NK-92 (cell line): ENCODE measurements around the gene SLC11A1.

ENCODE experiments used
- DNase-seq: peaks from one replicate; lab custom pipeline; 2025; ENCODE audit not compliant: unreplicated experiment; lab: John Stamatoyannopoulos, UW

SLC11A1 gene

GRCh38 chr2:218366621-218367414 lies 15.3 kb upstream of the SLC11A1 start:
- DNase-seq, result no peak

GRCh38 chr2:218367415-218368149 lies 14.5 kb upstream of the SLC11A1 start:
- DNase-seq, result no peak

DNA sequence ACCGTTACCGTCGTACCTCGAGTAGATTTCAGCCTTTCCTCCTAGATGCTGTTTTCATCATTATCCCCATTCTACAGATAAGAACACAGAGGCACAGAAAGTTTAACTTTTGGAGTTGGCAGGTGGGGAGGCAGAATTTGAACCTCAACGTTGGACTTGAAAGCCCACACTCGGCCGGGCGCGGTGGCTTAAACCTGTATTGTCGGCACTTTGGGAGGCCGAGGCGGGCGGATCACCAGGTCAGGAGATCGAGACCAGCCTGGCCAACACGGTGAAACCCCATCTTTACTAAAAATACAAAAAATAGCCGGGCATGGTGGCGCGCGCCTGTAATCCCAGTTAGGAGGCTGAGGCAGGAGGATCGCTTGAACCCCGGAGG lies 13.9 kb upstream of the SLC11A1 start:
- DNase-seq, result no peak

- no peak for DNase-seq
Observed at GRCh38 chr2:218368621-218369153, 13.4 kb upstream of the SLC11A1 start.

- no peak for DNase-seq
Observed at GRCh38 chr2:218369330-218369729, 12.7 kb upstream of the SLC11A1 start.

GRCh38 chr2:218370410-218371063 lies 11.5 kb upstream of the SLC11A1 start:
- no peak for DNase-seq

DNA sequence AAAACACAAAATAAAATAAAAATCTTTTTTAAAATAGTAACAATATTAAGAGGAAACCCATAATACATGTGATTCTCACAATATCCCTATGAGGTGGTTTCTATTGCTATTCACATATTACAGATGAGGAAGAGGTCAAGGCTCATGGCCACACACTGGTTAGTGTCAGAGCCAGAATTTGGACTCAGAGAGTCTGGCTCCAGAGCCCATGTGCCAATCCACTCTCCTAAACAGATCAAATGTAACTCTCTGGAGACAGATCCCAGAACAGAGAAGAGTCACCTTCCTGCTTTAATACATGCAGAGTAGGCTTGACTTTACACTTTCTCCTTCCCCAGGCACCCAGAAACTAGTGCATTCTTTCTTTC lies 10.1 kb upstream of the SLC11A1 start:
- no peak for DNase-seq

DNA sequence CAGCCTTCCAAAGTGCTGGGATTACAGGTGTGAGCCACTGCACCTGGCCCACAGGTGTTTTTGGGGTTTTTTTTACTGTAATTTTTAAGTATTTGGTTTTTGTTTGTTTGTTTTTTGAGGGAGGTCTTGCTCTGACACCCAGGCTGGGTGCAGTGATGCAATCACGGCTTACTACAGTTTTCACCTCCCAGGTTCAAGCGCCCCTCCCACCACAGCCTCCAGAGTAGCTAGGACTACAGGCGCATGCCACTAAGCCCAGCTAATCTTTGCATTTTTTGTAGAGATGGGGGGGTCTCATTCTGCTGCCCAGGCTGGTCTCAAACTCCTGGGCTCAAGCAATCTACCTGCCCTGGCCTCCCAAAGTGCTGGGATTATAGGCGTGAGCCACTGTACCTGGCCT lies 7.3 kb upstream of the SLC11A1 start:
- DNase-seq, result no peak

GRCh38 chr2:218375212-218375611 lies 6.9 kb upstream of the SLC11A1 start:
- DNase-seq, result no peak

DNA sequence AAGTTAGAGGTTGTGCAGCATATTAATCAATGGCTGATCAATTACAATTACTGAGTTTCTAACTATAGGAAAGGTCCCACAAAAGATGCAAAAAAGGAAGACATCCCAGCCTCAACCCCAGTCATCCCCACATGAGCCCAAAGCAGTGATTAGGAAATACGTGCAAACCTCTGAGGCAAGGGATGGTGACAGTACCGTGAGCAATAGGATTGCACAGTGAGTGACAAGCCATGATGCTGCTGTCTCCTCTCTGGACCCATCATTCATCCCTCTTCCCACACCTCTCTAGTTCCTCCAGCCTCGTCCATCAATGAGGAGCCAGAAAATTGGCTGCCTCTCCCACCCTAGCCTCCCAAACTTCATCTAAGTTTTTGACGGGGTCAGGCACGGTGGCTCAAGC lies 4.0 kb upstream of the SLC11A1 start:
- no peak for DNase-seq

- no peak for DNase-seq
Observed at GRCh38 chr2:218382785-218383184, 712 bp downstream of the SLC11A1 start.

DNA sequence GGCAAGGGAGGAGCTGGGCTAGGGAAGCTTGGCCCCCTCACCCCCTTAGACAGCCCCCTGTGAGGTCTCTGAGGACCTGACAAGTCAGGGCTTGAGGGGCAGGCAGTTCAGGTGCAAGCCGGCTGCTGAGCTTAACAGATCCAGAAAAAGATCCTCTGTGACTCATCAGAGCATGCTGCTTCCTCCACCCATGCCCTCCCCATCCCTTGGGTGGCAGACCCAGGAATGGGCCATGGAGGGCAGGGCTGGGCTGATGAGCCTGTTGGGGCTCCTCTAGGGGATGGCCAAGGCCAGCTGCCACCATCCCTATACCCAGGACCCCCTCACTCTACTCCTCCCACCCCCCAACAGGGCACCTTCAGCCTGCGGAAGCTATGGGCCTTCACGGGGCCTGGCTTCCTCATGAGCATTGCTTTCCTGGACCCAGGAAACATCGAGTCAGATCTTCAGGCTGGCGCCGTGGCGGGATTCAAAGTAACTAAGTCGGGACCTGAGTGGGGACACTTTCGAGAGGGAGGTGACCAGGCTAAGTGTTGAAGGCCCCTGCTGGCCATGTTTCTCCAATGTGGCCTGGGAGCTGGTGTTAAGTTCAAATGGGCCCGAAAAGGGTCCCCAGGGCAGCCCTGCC lies 1.9 kb downstream of the SLC11A1 start:
- DNase-seq, result no peak

DNA sequence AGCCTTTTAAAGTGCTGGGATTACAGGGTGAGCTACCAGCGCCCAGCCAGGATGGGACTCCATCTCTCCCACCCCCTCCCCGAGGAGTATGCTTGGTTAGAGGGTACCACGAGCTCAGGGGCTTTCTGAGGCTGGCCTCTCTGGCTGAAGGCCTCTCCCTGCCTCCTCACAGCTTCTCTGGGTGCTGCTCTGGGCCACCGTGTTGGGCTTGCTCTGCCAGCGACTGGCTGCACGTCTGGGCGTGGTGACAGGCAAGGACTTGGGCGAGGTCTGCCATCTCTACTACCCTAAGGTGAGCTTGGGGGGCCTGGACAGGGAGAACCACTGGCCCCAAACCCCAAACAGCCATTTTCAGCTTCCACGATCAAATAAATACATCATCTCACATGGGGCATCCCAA lies 2.9 kb downstream of the SLC11A1 start:
- no peak for DNase-seq

DNA sequence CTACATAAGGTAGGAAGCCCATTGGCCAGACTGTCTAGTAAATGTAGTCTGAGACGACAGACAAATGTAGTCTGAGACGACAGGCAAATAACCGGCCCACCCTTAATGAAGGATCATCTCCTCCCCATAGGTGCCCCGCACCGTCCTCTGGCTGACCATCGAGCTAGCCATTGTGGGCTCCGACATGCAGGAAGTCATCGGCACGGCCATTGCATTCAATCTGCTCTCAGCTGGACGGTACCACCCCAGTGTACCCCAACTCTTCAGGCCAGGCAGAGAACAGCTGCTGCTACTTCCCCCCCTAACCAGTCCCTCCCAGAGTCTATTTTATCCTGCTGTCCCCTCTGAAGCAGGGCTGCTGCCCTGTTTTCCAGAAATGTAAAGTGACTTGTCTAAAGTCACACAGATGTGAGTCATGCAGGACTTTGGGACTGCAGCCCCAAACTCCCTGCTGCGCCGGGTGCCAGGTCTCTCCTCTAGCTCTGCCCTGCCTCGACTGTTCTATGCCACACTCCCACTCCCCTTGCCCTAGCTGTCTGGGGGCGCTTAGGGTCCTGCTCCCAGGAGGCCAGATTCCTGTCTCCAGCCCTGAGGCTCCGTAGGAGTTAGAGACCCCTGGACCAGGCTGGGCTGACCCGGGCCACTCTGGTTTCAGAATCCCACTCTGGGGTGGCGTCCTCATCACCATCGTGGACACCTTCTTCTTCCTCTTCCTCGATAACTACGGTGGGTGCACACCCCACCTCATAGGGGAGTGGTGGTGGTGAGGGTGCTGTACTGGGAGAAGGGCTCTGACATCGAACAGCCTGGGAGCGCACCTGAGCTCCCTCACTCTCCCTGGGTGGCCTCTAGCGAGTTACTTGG lies 4.7 kb downstream of the SLC11A1 start:
- no peak for DNase-seq

GRCh38 chr2:218387369-218388194 lies 5.5 kb downstream of the SLC11A1 start:
- no peak for DNase-seq

GRCh38 chr2:218389333-218390150 lies 7.5 kb downstream of the SLC11A1 start:
- no peak for DNase-seq

DNA sequence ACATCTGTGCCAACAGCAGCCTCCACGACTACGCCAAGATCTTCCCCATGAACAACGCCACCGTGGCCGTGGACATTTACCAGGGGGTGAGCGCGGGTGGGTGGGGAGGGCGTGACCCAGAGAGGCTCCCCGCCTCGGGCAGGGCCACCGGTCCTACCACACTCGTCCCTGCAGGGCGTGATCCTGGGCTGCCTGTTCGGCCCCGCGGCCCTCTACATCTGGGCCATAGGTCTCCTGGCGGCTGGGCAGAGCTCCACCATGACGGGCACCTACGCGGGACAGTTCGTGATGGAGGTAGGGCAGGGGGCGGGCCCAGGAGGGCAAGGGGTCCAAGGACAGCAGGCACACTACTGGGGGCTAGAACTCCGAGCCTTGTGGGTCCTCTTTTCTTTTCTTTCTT lies 9.1 kb downstream of the SLC11A1 start:
- no peak for DNase-seq

GRCh38 chr2:218392459-218392858 lies 10.4 kb downstream of the SLC11A1 start:
- no peak for DNase-seq
